GM20000 (cell line): Measurements from ENCODE around the gene RFFL.

Source experiments
- DNase-seq: peaks from one replicate; pipeline ENCODE4 v3.0.0; 2012; ENCODE audit warnings: low spot score
- CTCF ChIP-seq: IDR thresholded peaks from 2 replicates; pipeline ENCODE4 v1.5.1; 2012; ENCODE audit warnings: mild to moderate bottlenecking, control low read depth; ENCODE audit errors: extremely low read depth, missing control alignments

RFFL gene

GRCh38 chr17:34996422-34997285 is 66.9 kb downstream of the RFFL start:
- no peak for TF ChIP-seq CTCF
- DNase-seq, result no peak

- DNase-seq, result no peak
- no peak for TF ChIP-seq CTCF
Measured at GRCh38 chr17:34993031-34993430, 70.5 kb downstream of the RFFL start.

GRCh38 chr17:34991606-34992005 is 71.9 kb downstream of the RFFL start:
- no peak for TF ChIP-seq CTCF
- DNase-seq, result no peak

- no peak for DNase-seq
- no peak for TF ChIP-seq CTCF
Measured at GRCh38 chr17:34990921-34991365, 72.6 kb downstream of the RFFL start.

GRCh38 chr17:34989473-34989872 is 74.0 kb downstream of the RFFL start:
- no peak for TF ChIP-seq CTCF
- no peak for DNase-seq

GRCh38 chr17:34988644-34989043 is 74.9 kb downstream of the RFFL start:
- no peak for TF ChIP-seq CTCF
- no peak for DNase-seq

- DNase-seq, result no peak
- TF ChIP-seq CTCF, result no peak
Measured at GRCh38 chr17:34987232-34987631, 76.3 kb downstream of the RFFL start.
